Prostate gland (tissue), 2 donors: ENCODE data around the gene CENPP. TPM values are rescaled to one million over a fixed set of nuclear protein-coding genes. Genes with fewer than 3 reads are reported as not detected.

ENCODE experiments used
- DNase-seq: peaks from one replicate; pipeline ENCODE4 v3.0.0-alpha.2; 2019; ENCODE audit warnings: low spot score
- H3K27ac ChIP-seq, 2 donors: fragments of 200-600 bp; sonication (generic); 2 replicates each; pipeline ENCODE4 v1.5.1; 2017 to 2019
- H3K27me3 ChIP-seq: fragments of 200-600 bp; sonication (generic); replicated peaks from 2 replicates; pipeline ENCODE4 v1.5.1; 2019; ENCODE audit not compliant: insufficient read depth
- H3K36me3 ChIP-seq, 2 donors: fragments of 200-600 bp; sonication (generic); 1 replicate in 1 of 2; 2 replicates in 1 of 2; pipeline versions ENCODE4 v1.5.1 to v1.8.1; 2017 to 2019
- H3K4me1 ChIP-seq: fragments of 200-600 bp; sonication (generic); replicated peaks from 2 replicates; pipeline ENCODE4 v1.5.1; 2019
- H3K4me3 ChIP-seq, 2 donors: fragments of 200-600 bp; sonication (generic); 2 replicates each; pipeline ENCODE4 v1.5.1; 2017 to 2019
- H3K9me3 ChIP-seq: fragments of 200-600 bp; sonication (generic); 2 replicates; pipeline ENCODE4 v1.5.1; 2017
- POLR2A ChIP-seq: fragments of 450-650 bp; IDR thresholded peaks from one replicate; pipeline ENCODE4 v1.6.1; 2016; ENCODE audit warnings: antibody characterized with exemption, mild to moderate bottlenecking
- POLR2AphosphoS5 ChIP-seq: sonication (generic); formaldehyde crosslinking; IDR thresholded peaks from one replicate; pipeline ENCODE4 v1.6.1; 2017; ENCODE audit warnings: antibody characterized with exemption
- WGBS: methylation state at CpG from one replicate; pipeline ENCODE4 v1.1.5; 2018; 5-methylcytosine and 5-hydroxymethylcytosine counted together
- intact Hi-C: fragments of 100-400 bp; cut with DNase I; formaldehyde crosslinking; loops from one replicate; pipeline ENCODE4 v1.14.2; 2022
- total RNA-seq, 2 donors: library from RNA; depleted of rRNA; stranded (reverse); fragments of >200 nt; gene quantifications; one replicate each; pipeline ENCODE4 v1.1.0, GENCODE V29; 2016
- TF ChIP-seq, protein P1 (sequence below), 4 experiments: fragments of 200-600 bp in 2 of 4; fragments of 450-650 bp in 2 of 4; sonication (generic) in 2 of 4; IDR thresholded peaks; 1 replicate in 3 of 4; 2 replicates in 1 of 4; pipeline ENCODE4 v1.5.1; 2016 to 2019; ENCODE audit warnings: antibody characterized with exemption in 4 of 4, mild to moderate bottlenecking in 2 of 4, moderate library complexity in 2 of 4

CENPP gene
- total RNA-seq, 2 donors from 2014 or later: 1.4 to 21.5 TPM

DNA sequence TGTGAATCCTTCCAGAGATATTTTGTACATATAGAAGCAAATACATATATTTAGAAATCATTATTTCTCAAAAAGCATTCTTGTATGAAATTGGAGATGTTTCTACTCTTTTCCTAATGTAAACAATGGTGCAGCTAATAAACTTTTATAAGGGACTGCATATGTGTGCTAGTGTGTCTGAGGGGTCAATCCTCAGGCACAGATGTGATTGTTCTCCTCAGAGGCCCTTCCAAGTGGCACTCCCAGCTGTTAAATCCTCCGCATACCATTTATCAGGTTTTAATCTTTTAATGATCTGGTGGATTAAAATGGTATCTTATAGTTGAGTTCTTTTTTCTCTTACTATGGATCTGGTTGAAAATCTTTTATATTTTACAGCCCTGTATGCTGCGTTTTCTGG lies 104.1 kb downstream of the CENPP start:
- DNase-seq: no peak
- H3K4me3 ChIP-seq: no peak overlapping the region
- 48% methylated on average over 2 of the region's 2 CpGs for WGBS
- H3K4me1 ChIP-seq: no peaks in the 10 kb centered on the region
- no peak for TF ChIP-seq POLR2A
- no peak for TF ChIP-seq POLR2AphosphoS5
- TF ChIP-seq, protein P1, sequence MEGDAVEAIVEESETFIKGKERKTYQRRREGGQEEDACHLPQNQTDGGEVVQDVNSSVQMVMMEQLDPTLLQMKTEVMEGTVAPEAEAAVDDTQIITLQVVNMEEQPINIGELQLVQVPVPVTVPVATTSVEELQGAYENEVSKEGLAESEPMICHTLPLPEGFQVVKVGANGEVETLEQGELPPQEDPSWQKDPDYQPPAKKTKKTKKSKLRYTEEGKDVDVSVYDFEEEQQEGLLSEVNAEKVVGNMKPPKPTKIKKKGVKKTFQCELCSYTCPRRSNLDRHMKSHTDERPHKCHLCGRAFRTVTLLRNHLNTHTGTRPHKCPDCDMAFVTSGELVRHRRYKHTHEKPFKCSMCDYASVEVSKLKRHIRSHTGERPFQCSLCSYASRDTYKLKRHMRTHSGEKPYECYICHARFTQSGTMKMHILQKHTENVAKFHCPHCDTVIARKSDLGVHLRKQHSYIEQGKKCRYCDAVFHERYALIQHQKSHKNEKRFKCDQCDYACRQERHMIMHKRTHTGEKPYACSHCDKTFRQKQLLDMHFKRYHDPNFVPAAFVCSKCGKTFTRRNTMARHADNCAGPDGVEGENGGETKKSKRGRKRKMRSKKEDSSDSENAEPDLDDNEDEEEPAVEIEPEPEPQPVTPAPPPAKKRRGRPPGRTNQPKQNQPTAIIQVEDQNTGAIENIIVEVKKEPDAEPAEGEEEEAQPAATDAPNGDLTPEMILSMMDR (IDR thresholded peaks at IDR 0.05): no peak
- H3K27me3 ChIP-seq: no peaks in the 10 kb centered on the region
- H3K27ac ChIP-seq: no peak overlapping the region
- intact Hi-C loops: no loop called here
- H3K36me3 ChIP-seq: no peaks in the 10 kb centered on the region
- no peaks in the 10 kb centered on the region for H3K9me3 ChIP-seq

DNA sequence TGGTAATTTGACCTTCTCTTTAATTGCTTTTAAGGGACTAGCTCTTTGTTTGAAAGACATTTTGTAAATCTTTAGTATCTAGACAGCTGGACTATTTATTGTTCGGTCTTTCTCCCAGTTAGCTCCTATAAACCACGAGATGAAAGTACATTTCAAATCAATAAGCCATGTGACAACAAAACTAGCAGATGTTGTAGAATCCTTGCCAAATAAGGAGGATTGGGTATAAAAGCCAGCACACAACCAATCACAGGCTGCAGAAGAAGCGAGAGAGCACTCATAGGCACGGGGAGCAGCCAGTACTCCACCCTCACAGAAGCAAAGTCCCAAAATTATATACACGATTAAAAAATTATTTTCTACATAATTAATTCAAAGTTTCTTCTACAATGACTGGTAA lies 106.6 kb downstream of the CENPP start:
- intact Hi-C loops: no loop called here
- WGBS: 30% methylated on average over 5 of the region's 5 CpGs
- no peak for DNase-seq
- H3K27ac ChIP-seq: peak overlapping the region in 1 of 2 donors; percentile 5
- TF ChIP-seq POLR2AphosphoS5 (peak; percentile 16), POLR2A (no peak)
- no peaks in the 10 kb centered on the region for H3K36me3 ChIP-seq
- no peaks in the 10 kb centered on the region for H3K4me1 ChIP-seq
- no peak overlapping the region for H3K4me3 ChIP-seq
- no peaks in the 10 kb centered on the region for H3K27me3 ChIP-seq
- no peaks in the 10 kb centered on the region for H3K9me3 ChIP-seq

DNA sequence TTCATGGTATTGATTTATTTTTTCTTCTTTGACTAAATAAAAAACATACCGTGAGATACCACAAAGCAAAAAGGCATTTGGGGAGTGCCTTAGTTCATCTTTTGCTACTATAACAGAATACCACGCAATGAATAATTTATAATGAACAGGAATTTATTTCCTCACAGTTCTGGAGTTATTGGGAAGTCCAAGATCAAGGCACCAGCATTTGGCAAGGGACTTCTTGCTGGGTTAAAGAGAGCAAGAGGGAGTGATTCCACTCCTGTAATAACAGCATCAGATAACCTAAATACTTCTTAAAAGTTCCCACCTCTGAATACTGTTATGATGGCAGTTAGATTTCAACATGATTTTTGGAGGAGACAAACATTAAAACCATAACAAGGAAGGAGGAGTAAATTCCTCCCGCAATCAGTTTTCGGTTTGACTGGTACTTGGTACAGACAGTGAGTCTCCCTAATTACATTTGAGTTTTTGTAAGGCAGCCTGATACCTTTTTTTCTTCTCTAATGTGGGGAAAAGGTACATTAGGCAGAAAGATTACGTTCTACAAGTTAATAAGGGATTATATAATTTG lies 107.3 kb downstream of the CENPP start:
- TF ChIP-seq POLR2A (no peak), POLR2AphosphoS5 (no peak)
- TF ChIP-seq, protein P1 (IDR thresholded peaks at IDR 0.05): no peak
- Histone ChIP-seq H3K4me1 (no peaks in the 10 kb centered on the region), H3K4me3 (no peak overlapping the region), H3K27me3 (no peaks in the 10 kb centered on the region), H3K9me3 (no peaks in the 10 kb centered on the region), H3K27ac (peak overlapping the region in 1 of 2 donors; percentile 5), H3K36me3 (no peaks in the 10 kb centered on the region)
- no peak for DNase-seq
- 71% methylated on average over 5 of the region's 5 CpGs for WGBS
- intact Hi-C loops: no loop called here

- H3K4me3 ChIP-seq: no peak overlapping the region
- intact Hi-C loops: loop anchor here (5.0 kb wide), 1 partner anchor 93 kb away; no protein-coding TSS in a partner anchor
- no peaks in the 10 kb centered on the region for H3K4me1 ChIP-seq
- no peaks in the 10 kb centered on the region for H3K27me3 ChIP-seq
- no peaks in the 10 kb centered on the region for H3K9me3 ChIP-seq
- 82% methylated on average over 1 of the region's 1 CpG for WGBS
- H3K27ac ChIP-seq: no peak overlapping the region
- no peaks in the 10 kb centered on the region for H3K36me3 ChIP-seq
- no peak for DNase-seq
- TF ChIP-seq POLR2A (no peak), POLR2AphosphoS5 (no peak)
- TF ChIP-seq, protein P1 (IDR thresholded peaks at IDR 0.05): no peak
Observed at GRCh38 chr9:92435263-92435662, 109.5 kb downstream of the CENPP start.

- H3K27ac ChIP-seq: no peak overlapping the region
Observed at GRCh38 chr9:92438900-92439526, 113.3 kb downstream of the CENPP start.

More at GRCh38 chr9:92438900-92439526, 113.3 kb downstream of the CENPP start:
- no peak for DNase-seq
- Histone ChIP-seq H3K4me3 (no peak overlapping the region), H3K4me1 (no peaks in the 10 kb centered on the region), H3K9me3 (no peaks in the 10 kb centered on the region), H3K36me3 (no peaks in the 10 kb centered on the region), H3K27me3 (no peaks in the 10 kb centered on the region)
- 73% methylated on average over 5 of the region's 5 CpGs for WGBS
- intact Hi-C loops: loop anchor here (5.0 kb wide), 1 partner anchor 97 kb away; no protein-coding TSS in a partner anchor
- TF ChIP-seq POLR2A: no peak
- no peak for TF ChIP-seq POLR2AphosphoS5
- TF ChIP-seq, protein P1 (IDR thresholded peaks at IDR 0.05): peak in 3 of 4 experiments; percentile 22 to 44 (median 26)
